A549 (cell line): Measurements from ENCODE around the gene B4GALT2. TPM values are rescaled to one million over a fixed set of nuclear protein-coding genes. Genes with fewer than 3 reads are reported as not detected.

Experiments used
- ATAC-seq, 2 experiments: fragments of 200-7000 bp in 1 of 2; fragments of >200 bp in 1 of 2; cut with Nextera tagmentation in 1 of 2; cut with Tn5 transposase in 1 of 2; 3 replicates each; pipeline versions ENCODE4 v1.8.0 to v1.9.1; 2018 to 2020; ENCODE audit warnings: mild to moderate bottlenecking in 1 of 2, moderate library complexity in 1 of 2
- CTCF ChIA-PET: fragments of 300-600 bp; sonication (Branson Sonifier 250); formaldehyde crosslinking; extraction: SDS; loops from one replicate; lab custom pipeline; 2021; ENCODE audit warnings: antibody characterized with exemption, inconsistent platforms; lab: Yijun Ruan, JAX
- POLR2A ChIA-PET: fragments of 350-600 bp; formaldehyde crosslinking; extraction: SDS; loops from one replicate; lab custom pipeline; 2021; ENCODE audit warnings: antibody characterized with exemption, inconsistent platforms; lab: Yijun Ruan, JAX
- DNase-seq, 2 experiments: peaks; one replicate each; pipeline versions ENCODE4 v3.0.0 to v3.0.0-alpha.2; 2011 to 2016; ENCODE audit warnings: low read depth in 1 of 2, low spot score in 1 of 2
- FAIRE-seq: peaks from 2 replicates; lab custom pipeline; 2011; peaks lifted over from hg19 to GRCh38; lab: Jason Lieb, UNC
- H3K27ac ChIP-seq, 2 experiments: fragments of >200 bp; sonication (Bioruptor Twin); formaldehyde crosslinking; 3 replicates each; pipeline ENCODE4 v1.5.1; 2016 to 2017
- H3K4me1 ChIP-seq: fragments of >200 bp; sonication (Bioruptor Twin); formaldehyde crosslinking; 3 replicates; pipeline ENCODE4 v1.6.1; 2016
- H3K4me2 ChIP-seq: fragments of >200 bp; sonication (Bioruptor Twin); formaldehyde crosslinking; 3 replicates; pipeline ENCODE4 v1.6.1; 2016
- H3K4me3 ChIP-seq: fragments of >200 bp; sonication (Bioruptor Twin); formaldehyde crosslinking; 3 replicates; pipeline ENCODE4 v1.5.1; 2016
- H3K9me3 ChIP-seq: fragments of >200 bp; sonication (Bioruptor Twin); formaldehyde crosslinking; 3 replicates; pipeline ENCODE4 v1.6.1; 2016
- BCL3 ChIP-seq: fragments of >200 bp; sonication (Bioruptor Twin); formaldehyde crosslinking; IDR thresholded peaks from 3 replicates; pipeline ENCODE4 v1.6.1; 2016
- CHD2 ChIP-seq: fragments of 150-350 bp; IDR thresholded peaks from 2 replicates; pipeline ENCODE4 v1.6.1; 2014; ENCODE audit warnings: low read length; ENCODE audit not compliant: partially characterized antibody
- EHMT2 ChIP-seq: fragments of 200-600 bp; sonication (generic); IDR thresholded peaks from 2 replicates; pipeline ENCODE4 v1.6.1; 2016; ENCODE audit warnings: antibody characterized with exemption, low read depth, mild to moderate bottlenecking, moderate library complexity
- FOXS1 ChIP-seq: fragments of 250-450 bp; sonication (Bioruptor Pico); IDR thresholded peaks from 2 replicates; pipeline ENCODE4 v1.5.0; 2020; ENCODE audit warnings: mild to moderate bottlenecking, moderate library complexity
- GATA3 ChIP-seq: IDR thresholded peaks from 2 replicates; pipeline ENCODE4 v1.6.1; 2012; ENCODE audit warnings: borderline replicate concordance
- HDAC2 ChIP-seq: fragments of 200-600 bp; sonication (generic); IDR thresholded peaks from 2 replicates; pipeline ENCODE4 v1.6.1; 2016
- MAFK ChIP-seq: fragments of 450-650 bp; IDR thresholded peaks from 2 replicates; pipeline ENCODE4 v1.6.1; 2014; ENCODE audit not compliant: partially characterized antibody
- MYC ChIP-seq: IDR thresholded peaks from 2 replicates; pipeline ENCODE4 v1.6.1; 2012; ENCODE audit warnings: mild to moderate bottlenecking, inconsistent platforms, low read length, improper control_type of control experiment, borderline replicate concordance
- NPAS2 ChIP-seq: fragments of 250-450 bp; sonication (Bioruptor Pico); IDR thresholded peaks from 2 replicates; pipeline ENCODE4 v1.8.0; 2022; ENCODE audit warnings: mild to moderate bottlenecking, moderate library complexity, borderline replicate concordance
- NR3C1 ChIP-seq: fragments of >200 bp; sonication (Bioruptor Twin); formaldehyde crosslinking; IDR thresholded peaks from 3 replicates; pipeline ENCODE4 v1.6.1; 2017
- POLR2AphosphoS2 ChIP-seq: conservative IDR thresholded peaks from 2 replicates; pipeline ENCODE4 v1.6.1; 2012; ENCODE audit warnings: low read length, improper control_type of control experiment, inconsistent platforms
- SMC3 ChIP-seq: fragments of >200 bp; sonication (Bioruptor Twin); formaldehyde crosslinking; IDR thresholded peaks from 3 replicates; pipeline ENCODE4 v1.6.1; 2018; ENCODE audit warnings: inconsistent platforms
- TP53 ChIP-seq: fragments of 250-450 bp; sonication (Bioruptor Pico); IDR thresholded peaks from 2 replicates; pipeline ENCODE4 v1.5.0; 2021; ENCODE audit warnings: mild to moderate bottlenecking, moderate library complexity
- ZC3H11A ChIP-seq: fragments of 450-650 bp; IDR thresholded peaks from 2 replicates; pipeline ENCODE4 v1.6.1; 2014; ENCODE audit warnings: antibody characterized with exemption, mild to moderate bottlenecking
- ZFP36 ChIP-seq: fragments of 450-650 bp; IDR thresholded peaks from 2 replicates; pipeline ENCODE4 v1.6.1; 2014; ENCODE audit warnings: borderline replicate concordance; ENCODE audit not compliant: partially characterized antibody
- WGBS: methylation state at CpG from one replicate; pipeline ENCODE4 v1.1.6; 2017; ENCODE audit errors: missing lambda C conversion rate; 5-methylcytosine and 5-hydroxymethylcytosine counted together
- polyA plus RNA-seq, 4 experiments: library from polyadenylated mRNA; depleted of rRNA in 3 of 4; stranded (reverse); fragments of >200 nt; fragmentation: RNase III in 1 of 4; extraction: RNeasy Plus Mini Kit Qiagen cat#74134 plus additional on column Dnase treatment in 1 of 4; gene quantifications; 2 replicates in 3 of 4; 3 replicates in 1 of 4; pipeline ENCODE4 v1.2.3, GENCODE V29; 2011 to 2017
- TF ChIP-seq, protein P1 (sequence below): fragments of 200-600 bp; sonication (generic); IDR thresholded peaks from 2 replicates; pipeline ENCODE4 v1.6.1; 2016; ENCODE audit warnings: antibody characterized with exemption, mild to moderate bottlenecking, moderate library complexity
- TF ChIP-seq, protein P2 (sequence below): IDR thresholded peaks from 2 replicates; pipeline ENCODE4 v1.6.1; 2012
- TF ChIP-seq, protein P3 (sequence below): fragments of 450-650 bp; IDR thresholded peaks from 2 replicates; pipeline ENCODE4 v1.6.1; 2014; ENCODE audit warnings: antibody characterized with exemption

Gene B4GALT2
- polyA plus RNA-seq, 2 of the 4 experiments (the other 2 are of a cell fraction): 19.0 to 35.8 TPM

DNA sequence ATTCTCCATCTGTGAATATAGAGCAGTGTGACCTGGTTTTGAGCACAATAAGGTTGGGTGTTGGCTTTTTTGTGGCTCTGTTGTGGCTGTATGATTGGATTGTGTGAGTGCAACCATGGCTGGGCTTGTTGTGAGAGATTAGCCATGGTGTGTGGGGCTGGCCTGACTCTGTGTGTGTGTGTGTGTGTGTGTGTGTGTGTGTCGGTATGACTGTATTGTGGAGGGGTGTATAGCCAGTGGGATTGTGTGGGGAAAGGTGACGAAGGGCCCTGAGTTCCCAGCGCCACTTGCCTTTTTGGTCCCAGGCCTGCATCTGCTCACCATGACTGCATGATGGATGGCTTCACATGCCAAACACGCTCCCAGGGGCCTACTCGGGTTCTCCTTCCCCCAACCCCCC is 58.1 kb downstream of the B4GALT2 start:
- Histone ChIP-seq H3K4me3 (no peak overlapping the region), H3K4me1 (peaks cover 24% of the 10 kb centered on the region), H3K4me2 (no peak overlapping the region), H3K9me3 (no peaks in the 10 kb centered on the region), H3K27ac (0 out of 6 replicates have a peak overlapping the region, but pooled peaks of 1 of the 2 experiments have one; percentile 12)
- ATAC-seq (peak in 1 of 2 experiments; percentile 15; a peak in 2 of 6 replicates), DNase-seq (no peak), FAIRE-seq (no peak)
- ChIA-PET POLR2A (no interaction called here), CTCF (interaction anchor here (0.5 to 25.3 kb wide), 18 partner anchors 10 to 615 kb away, joined by 3 to 412 read pairs (median 7); no protein-coding TSS in a partner anchor)
- 86% methylated on average over 5 of the region's 5 CpGs for WGBS
- TF ChIP-seq EHMT2: no peak
- no peak for TF ChIP-seq MAFK
- TF ChIP-seq CHD2: no peak
- no peak for TF ChIP-seq NR3C1
- TF ChIP-seq FOXS1 (CRISPR knock-in tag): no peak
- no peak for TF ChIP-seq ZC3H11A
- TF ChIP-seq TP53 (CRISPR knock-in tag): no peak
- TF ChIP-seq, protein P1, sequence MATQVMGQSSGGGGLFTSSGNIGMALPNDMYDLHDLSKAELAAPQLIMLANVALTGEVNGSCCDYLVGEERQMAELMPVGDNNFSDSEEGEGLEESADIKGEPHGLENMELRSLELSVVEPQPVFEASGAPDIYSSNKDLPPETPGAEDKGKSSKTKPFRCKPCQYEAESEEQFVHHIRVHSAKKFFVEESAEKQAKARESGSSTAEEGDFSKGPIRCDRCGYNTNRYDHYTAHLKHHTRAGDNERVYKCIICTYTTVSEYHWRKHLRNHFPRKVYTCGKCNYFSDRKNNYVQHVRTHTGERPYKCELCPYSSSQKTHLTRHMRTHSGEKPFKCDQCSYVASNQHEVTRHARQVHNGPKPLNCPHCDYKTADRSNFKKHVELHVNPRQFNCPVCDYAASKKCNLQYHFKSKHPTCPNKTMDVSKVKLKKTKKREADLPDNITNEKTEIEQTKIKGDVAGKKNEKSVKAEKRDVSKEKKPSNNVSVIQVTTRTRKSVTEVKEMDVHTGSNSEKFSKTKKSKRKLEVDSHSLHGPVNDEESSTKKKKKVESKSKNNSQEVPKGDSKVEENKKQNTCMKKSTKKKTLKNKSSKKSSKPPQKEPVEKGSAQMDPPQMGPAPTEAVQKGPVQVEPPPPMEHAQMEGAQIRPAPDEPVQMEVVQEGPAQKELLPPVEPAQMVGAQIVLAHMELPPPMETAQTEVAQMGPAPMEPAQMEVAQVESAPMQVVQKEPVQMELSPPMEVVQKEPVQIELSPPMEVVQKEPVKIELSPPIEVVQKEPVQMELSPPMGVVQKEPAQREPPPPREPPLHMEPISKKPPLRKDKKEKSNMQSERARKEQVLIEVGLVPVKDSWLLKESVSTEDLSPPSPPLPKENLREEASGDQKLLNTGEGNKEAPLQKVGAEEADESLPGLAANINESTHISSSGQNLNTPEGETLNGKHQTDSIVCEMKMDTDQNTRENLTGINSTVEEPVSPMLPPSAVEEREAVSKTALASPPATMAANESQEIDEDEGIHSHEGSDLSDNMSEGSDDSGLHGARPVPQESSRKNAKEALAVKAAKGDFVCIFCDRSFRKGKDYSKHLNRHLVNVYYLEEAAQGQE: no peak
- no peak for TF ChIP-seq ZFP36
- no peak for TF ChIP-seq SMC3
- TF ChIP-seq MYC: no peak
- TF ChIP-seq HDAC2: no peak
- TF ChIP-seq, protein P2, sequence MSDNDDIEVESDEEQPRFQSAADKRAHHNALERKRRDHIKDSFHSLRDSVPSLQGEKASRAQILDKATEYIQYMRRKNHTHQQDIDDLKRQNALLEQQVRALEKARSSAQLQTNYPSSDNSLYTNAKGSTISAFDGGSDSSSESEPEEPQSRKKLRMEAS: no peak

DNA sequence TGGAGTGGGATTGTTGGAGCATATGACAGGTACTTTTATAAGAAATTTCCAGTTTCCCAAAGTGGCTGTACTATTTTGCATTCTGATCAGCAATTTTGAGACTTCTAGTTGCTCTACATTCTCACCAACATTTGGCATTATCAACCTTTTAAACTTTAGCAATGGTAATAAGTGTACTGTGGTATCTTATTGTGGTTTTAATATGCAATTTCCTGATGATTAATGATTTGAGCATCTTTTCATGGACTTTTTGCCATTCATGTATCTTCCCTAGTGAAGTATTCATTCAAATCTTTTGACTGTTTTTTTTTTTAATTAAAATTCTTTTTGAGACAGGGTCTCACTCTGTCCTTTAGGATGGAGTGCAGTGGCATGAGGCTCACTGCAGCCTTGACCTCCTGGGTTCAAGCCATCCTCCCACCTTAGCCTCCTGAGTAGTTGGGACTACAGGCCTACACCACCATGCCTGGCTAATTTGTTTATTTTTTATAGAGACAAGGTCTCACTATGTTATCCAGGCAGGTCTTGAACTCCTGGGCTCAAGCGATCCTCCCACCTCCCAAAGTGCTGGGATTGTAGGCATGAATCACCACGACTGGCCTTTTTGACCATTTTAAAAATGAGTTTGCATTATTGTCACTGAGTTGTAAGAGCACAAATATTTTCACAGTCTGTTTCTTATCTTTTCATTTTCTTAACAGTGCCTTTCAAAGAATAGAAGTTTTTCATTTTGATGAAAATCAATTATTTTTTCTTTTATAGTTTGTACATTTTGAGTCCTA is 60.1 kb downstream of the B4GALT2 start:
- FAIRE-seq: no peak
- no peak for ATAC-seq
- Histone ChIP-seq H3K27ac (no peak overlapping the region), H3K9me3 (no peaks in the 10 kb centered on the region), H3K4me1 (peaks cover 27% of the 10 kb centered on the region), H3K4me3 (no peak overlapping the region), H3K4me2 (no peak overlapping the region)
- whole genome bisulfite sequencing: 44% methylated on average over 2 of the region's 2 CpGs
- ChIA-PET CTCF (interaction anchor here (12.3 kb wide), 1 partner anchor 33 kb away, joined by 148 read pairs; no protein-coding TSS in a partner anchor), POLR2A (no interaction called here)
- no peak for DNase-seq
- TF ChIP-seq GATA3 (no peak), BCL3 (no peak), SMC3 (no peak), NPAS2 (no peak), POLR2AphosphoS2 (no peak), FOXS1 (CRISPR knock-in tag) (no peak), EHMT2 (no peak)
- TF ChIP-seq, protein P3, sequence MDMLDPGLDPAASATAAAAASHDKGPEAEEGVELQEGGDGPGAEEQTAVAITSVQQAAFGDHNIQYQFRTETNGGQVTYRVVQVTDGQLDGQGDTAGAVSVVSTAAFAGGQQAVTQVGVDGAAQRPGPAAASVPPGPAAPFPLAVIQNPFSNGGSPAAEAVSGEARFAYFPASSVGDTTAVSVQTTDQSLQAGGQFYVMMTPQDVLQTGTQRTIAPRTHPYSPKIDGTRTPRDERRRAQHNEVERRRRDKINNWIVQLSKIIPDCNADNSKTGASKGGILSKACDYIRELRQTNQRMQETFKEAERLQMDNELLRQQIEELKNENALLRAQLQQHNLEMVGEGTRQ: no peak
